GM18907 (cell line): ENCODE results near the gene MRPL58.
"Not testable (repeated sequence)": the region's sequence is repeated elsewhere in the genome, so short reads cannot be mapped to it uniquely, and the experiment has no call there.

Experiments
- ATAC-seq: cut with Tn5 transposase; IDR thresholded peaks from one replicate; pipeline ENCODE4 v1.9.1; 2021; ENCODE audit warnings: mild to moderate bottlenecking, moderate library complexity; ENCODE audit not compliant: unreplicated experiment

The MRPL58 gene

DNA sequence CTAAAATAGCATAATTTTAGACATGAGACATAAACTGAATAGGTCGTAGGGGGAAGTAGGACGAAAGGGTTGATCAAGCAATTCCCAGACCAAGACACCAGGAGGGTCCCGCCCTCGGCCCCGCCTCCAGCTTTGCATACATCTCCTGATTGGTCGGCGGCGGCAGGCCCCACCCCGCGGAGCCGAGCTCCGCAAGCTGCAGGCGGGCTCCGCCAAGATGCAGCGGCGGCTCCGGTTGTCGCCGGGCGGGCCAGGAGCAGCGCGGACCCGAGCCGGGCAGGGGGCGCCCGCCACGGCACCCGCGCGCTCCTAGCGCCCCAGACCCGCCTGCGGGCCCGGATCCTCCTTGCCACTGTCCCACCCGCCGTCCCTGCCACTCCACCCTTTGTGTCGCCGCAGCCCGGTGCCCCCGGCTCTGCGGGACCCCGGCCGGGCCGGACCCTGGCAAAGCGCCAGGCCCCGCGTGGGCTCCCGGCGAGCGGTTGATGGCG lies 25.0 kb upstream of the MRPL58 start, which contains the start of gene CDR2L:
Gene CDR2L (plus strand): TSS at position 215 of the 491 bp plus-strand sequence. CDS start 412 bp downstream, outside the sequence.
- peak; percentile 87 for ATAC-seq

DNA sequence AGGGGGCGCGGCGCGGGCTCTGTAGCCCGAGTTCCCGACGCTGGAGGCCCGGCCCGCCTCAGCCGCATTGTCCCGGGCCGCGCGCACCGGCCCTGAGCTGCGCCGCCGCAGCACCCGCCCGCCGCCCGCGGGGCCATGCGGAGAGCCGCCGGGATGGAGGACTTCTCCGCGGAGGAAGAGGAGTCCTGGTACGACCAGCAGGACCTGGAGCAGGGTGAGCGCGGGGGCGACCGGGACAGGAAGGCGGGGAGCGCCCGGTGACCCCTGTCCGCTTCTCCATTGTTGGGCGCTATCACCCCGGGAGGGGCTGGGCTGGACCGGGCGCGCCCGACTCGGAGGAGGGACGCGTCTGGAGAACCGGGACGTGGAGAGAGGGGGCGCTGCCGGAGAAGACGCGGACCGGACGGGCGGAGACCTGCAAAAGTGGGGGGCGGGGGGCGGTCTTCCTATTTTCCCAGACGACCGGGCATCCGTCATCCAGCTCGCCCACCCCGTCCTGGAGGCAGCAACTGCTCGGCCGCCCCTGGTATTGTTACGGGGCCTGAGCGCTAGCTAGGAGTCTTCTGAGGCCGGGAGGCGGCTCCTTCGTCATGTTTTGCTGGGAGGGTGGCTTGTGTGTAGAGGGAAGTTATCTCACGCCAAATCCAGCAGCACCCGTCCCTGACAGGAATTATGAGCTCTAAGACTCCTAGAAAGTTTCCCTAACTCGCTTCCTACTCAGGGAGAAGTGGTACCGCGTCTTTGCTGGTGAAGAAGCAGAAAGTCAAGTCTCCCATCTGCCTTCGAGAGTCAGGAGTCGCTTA lies 24.4 kb upstream of the MRPL58 start:
- peak; percentile 44 for ATAC-seq

DNA sequence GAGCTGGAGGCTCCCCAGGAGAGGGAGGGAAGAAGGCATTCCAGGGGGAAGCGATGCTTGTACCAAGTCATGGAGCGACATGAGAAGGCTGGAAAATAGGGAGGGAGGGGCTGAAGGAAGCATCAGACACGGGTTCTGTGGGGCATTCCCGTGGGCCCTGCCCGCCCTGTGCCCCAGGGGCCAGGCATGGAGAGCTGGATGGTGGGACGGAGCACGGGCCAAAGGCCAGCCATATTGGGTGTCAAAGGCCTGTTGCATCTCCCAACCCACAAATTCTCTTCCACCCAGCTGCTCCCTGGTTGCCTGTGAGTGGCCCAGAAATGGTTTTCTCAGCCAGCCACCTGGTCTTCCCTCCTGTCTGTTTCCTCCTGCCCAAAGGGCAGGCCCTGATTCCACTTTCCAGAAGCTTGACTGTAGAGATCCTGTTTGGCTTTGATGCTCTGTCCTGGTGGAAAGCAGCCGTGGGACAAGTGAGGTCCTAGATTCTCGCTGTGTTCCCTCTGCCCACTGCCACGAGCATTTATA lies 21.8 kb upstream of the MRPL58 start:
- ATAC-seq, result no peak

DNA sequence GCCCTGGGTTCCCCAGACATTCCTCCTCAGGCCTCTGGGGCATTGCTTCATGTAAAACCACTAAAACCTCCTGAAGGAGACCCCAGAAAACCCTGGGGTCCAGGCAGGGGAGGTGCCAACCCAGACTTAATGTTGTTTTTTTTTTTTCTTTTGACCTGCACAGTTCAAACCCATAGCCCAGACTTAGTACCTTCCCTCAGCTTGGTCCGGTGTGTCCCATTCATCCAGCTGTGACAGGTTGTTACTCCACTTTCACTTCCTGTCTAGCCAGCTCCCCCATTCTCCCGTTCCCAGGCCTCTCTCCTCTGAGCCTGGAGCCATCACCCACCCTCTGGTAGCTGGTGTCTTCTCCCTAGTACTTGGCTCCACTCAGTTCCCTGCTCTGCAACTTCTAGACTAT lies 20.2 kb upstream of the MRPL58 start:
- no peak for ATAC-seq

DNA sequence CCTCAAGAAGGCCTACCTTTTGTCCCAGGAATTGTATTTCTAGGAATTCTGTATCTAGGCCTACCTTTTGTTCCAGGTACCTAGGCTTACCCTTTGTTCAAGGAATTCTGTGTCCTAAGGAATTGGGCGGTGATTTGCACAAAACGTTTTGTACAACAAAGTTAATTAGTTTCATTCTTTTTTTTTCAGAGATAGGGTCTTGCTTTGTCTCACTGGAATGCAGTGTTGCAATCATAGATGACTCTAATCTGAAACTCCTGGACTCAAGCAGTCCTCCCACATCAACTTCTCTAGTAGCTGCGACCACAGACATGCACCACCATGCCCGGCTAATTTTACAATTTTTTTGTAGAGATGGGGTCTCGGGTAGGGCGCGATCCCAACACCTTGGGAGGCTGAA lies 18.0 kb upstream of the MRPL58 start:
- no peak for ATAC-seq

DNA sequence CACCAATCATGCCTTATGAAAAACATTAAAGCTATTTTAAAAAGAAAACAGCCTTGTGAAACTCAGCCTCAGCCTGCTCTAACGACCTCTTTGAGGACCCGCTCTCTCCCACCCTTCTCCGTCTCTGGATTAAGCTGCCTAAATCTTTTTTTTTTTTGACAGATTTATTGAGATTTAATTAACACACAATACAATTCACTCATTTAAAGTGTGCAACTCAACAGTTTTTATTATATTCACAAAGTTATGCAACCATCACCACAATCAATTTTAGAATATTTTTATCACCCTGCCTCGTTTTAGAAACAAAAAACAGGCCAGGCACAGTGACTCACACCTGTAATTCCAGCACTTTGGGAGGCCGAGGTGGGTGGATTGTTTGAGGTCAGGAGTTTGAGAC lies 16.6 kb upstream of the MRPL58 start:
- no peak for ATAC-seq

DNA sequence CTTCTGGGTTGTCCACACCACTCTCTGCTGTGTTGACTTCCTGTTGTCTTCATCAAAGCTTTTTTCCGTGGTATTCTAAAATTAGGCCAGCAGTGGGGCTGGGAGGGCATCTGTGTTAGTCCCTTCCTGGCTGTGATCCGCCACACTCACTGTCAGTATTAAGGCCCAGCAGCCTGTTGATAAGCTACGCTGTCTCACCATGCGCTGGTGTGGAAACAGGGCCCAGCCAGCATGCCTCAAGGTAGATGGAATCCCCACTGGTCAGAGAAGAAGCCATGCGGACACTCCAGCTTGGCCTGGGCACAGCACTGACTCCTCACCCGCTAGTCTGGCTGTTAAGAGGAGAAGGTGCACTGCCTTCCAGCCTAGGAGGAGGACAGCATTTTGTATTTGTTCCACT lies 13.7 kb upstream of the MRPL58 start:
- no peak for ATAC-seq

DNA sequence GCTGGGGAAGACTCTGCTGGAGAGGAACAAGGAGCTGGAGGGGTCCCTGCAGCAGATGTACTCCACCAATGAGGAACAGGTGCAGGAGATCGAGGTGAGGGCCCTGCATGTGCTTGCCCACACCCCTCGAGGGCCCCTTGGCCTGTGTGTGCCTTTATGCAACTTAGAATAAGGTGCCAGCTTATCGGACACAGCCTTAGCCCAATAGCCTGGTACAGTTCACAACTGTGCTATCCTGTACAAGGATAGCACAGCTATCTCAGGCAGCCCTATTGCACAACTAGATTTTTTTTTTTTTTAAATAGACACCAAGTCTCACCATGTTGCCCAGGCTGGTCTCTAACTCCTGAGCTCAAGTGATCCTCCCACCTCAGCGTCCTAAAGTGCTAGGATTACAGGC lies 12.9 kb upstream of the MRPL58 start:
- no peak for ATAC-seq

DNA sequence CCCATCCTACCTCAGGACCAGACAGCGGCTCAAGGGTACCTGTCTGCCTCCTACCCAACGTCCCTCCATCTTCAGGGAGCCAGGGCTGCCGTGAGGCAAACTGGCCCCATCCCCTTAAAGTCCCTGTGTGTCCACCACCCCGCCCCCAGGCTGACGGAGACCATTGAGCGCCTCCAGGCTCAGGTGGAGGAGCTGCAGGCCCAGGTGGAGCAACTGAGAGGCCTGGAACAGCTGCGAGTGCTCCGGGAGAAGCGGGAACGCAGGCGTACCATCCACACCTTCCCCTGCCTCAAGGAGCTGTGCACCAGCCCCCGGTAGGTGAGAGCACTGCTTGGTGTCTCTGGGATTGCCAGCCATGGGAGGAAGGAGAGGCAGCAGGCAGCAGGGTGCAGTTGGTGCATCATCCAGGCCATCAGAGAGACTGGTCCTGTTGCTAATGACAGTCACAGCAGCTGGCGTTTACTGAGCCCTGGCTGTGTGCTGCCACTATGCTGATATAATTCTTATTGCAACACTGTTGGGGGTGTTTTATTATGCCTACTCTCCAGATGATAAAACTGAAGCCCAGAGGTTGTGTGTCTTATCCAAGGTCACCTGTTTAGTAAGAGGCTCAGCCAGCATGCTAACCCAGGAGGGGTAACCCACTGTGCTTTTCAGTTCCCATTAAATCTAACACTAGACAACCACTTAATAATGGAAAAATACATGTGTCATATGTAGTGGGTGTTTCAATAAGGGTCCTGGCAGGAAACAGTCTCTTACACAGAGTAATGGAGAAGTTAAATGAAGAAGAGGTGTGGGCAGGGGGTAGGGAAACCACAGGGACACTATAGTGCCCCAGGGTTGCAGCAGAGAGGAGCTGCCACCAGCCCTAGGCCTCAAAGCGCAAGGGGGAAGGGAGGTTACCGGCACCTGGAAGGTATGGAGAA lies 10.3 kb upstream of the MRPL58 start:
- no peak for ATAC-seq

DNA sequence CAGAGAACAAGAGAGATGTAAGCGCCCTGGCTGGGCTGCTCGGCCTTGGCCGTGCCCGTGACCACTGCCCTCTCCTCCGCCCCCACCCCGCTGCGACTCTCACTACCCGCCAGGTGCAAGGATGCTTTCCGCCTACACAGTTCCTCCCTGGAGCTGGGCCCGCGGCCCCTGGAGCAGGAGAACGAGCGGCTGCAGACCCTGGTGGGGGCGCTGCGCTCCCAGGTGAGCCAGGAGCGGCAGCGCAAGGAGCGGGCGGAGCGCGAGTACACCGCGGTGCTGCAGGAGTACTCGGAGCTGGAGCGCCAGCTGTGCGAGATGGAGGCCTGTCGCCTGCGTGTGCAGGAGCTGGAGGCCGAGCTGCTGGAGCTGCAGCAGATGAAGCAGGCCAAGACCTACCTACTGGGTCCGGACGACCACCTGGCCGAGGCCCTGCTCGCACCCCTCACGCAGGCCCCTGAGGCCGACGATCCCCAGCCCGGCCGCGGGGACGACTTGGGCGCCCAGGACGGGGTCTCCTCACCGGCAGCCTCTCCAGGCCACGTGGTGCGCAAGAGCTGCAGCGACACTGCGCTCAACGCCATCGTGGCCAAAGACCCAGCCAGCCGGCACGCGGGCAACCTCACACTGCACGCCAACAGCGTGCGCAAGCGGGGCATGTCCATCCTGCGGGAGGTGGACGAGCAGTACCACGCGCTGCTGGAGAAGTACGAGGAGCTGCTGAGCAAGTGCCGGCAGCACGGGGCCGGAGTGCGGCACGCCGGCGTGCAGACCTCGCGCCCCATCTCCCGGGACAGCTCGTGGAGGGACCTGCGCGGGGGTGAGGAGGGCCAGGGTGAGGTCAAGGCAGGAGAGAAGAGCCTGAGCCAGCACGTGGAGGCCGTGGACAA lies 9.2 kb upstream of the MRPL58 start:
- no peak for ATAC-seq

DNA sequence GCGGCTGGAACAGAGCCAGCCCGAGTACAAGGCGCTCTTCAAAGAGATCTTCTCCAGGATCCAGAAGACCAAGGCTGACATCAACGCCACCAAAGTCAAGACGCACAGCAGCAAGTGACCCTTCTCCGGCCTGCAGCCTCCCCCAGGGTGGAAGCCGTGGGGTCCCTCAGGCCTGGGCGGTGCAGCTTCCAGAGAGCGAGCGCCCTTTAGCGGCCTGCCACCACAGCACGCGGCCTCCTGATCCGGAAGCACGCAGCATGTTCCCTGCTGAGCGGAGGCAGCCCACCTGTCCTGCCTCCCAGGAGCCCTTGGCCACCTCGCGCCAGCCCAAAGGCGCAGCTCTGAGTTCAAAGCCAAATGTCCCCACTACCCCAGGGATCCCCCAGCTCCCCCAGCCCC lies 8.5 kb upstream of the MRPL58 start:
- ATAC-seq, result no peak

DNA sequence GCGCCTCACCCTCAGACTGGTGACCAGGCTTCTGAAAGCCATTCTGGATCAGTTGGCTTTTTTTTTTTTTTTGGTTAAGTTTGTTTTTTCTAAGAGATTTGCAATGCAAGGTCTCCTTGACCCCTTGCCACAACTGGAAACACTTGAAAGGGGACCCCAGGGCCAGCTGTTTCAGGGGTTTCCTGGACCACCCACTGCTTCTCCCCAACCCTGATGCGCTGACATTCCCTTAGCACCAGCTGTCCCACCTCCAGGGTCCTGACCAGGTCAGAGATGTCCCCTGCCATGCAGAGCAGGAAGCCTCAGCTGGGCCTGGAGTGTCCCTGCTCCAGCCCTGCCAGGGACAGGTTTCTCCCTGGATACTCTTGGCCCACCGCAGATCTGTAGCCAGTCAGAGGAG lies 8.1 kb upstream of the MRPL58 start:
- no peak for ATAC-seq

DNA sequence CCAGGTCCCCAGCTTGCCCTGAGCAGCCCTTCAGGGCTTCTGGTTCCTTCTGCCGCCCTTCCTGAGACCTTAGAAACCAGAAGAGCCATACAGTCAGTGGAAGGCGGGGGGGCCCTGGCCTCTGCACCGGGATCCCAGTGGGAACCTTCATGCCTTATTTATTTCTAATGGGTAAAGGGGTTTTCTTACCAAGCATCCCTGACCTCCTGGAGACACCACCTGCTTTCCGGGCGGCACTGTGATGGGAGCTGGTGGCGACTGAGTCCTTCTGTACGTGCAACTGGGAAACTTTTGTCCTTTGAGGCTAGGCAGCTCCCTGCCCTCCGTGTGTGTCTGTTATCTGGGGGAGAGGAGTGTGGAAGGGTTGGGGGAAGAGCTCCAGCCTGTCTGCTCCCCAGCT lies 7.2 kb upstream of the MRPL58 start:
- no peak for ATAC-seq

DNA sequence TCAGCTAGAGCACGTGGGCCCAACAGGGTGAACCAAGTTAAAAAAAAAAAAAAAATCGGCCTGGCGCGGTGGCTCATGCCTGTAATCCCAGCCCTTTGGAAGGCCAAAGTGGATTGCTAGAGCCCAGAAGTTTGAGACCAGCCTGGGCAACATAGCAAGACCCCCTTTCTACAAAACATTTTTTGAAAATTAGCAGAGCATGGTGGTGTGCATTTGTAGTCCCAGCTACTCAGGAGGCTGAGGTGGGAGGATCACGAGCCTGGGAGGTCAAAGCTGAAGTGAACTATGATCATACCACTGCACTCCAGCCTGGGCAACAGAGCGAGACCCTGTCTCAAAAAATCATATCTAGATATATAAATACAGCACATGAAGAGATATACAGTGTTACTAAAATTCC lies 6.4 kb upstream of the MRPL58 start:
- ATAC-seq, result not testable (repeated sequence)

DNA sequence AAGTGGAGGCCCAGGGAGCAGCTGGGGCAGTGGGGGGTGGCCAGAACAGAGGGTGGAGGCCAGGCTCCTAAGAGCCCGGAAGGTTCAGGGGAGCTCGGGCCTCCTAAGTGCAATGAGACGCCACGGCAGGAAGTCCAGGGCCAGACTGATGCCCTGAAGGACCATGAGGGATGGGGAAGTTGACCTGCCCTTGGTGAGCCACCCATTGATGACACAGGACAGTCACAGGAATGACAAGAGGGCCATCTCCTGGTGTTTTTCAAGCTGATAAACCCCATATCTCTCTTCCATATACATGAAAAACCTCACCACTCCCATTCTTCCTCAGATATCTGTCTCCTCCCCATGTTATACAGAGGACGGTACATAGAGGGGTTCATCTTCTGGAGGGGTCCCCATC lies 5.8 kb upstream of the MRPL58 start:
- no peak for ATAC-seq

DNA sequence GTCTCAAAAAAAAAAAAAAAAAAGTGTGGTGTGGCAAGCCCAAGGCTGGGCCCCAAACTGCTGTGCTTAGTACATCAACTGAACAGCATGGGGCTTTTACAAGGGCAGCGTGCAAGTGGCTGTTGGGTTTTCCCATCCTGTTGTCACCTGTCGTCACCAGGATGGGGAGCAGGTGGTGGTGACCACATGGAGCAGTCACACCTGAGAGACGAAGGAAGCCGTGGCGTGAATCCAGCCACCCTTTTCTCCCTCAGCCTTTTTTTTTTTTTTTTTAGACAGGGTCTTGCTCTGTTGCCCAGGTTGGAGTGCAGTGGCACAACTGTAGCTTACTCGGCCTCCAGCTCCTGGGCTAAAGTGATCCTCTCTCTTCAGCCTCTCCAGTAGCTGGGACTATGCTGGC lies 4.1 kb upstream of the MRPL58 start:
- no peak for ATAC-seq

DNA sequence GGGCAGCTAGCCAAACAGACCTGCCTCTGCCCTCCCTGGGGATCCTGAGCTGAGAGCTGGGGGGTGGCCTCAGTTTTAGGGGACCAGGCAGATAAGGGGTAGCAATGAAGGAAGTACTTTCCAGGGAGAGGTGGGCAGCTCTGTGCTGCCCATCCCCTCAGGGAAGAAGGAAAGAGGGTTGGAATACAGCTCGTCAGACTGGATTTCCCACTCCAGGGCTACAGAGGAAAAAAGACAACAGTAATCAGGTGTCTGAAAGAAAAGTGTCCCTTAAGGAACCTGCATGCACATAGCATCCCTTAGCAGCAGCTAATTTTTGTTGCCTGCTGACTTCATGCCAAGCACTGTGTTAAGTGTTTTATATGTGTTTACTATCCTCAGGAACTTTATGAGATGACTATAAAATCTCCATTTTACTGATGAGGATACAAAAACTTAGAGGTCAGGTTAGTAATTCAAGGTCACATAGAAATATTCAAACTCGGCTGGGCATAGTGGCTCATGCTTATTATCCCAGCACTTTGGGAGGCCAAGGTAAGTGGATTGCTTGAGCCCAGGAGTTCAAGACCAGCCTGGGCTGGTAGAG lies 3.2 kb upstream of the MRPL58 start:
- no peak for ATAC-seq

DNA sequence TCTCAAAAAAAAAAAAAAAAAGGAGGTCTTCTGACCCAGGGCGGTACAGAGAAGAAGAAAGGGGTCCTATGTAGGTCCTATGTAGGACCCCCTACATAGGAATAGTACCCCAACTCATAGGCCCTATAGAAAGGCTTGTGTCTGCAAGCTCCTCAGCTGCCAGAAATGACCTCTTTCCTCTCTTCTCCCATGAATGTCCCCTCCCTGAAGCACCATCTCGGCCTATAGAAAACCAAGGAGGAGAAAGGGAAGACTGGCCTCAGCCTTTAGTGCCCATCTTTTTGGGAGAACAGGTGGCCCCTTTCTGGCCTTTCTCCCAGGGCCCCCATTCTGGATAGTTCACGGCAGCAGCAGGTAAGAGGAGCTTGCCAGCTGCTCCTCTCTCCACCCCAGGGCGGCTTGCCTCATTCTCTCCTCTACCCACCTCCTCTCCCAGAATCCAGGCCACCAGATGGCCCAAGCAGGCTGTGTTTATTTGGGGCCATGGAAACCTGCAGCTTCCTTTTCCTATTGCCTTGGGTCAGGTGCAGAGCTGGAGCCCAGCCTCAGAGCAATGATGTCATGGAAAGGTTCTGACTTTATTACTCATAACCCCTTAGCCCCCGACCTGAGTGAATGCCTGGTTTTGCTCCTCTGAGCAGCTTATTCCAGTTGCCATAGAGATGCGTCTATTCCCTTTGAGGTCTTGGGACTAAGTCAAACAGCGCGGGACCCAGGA lies 1.6 kb upstream of the MRPL58 start:
- no peak for ATAC-seq

DNA sequence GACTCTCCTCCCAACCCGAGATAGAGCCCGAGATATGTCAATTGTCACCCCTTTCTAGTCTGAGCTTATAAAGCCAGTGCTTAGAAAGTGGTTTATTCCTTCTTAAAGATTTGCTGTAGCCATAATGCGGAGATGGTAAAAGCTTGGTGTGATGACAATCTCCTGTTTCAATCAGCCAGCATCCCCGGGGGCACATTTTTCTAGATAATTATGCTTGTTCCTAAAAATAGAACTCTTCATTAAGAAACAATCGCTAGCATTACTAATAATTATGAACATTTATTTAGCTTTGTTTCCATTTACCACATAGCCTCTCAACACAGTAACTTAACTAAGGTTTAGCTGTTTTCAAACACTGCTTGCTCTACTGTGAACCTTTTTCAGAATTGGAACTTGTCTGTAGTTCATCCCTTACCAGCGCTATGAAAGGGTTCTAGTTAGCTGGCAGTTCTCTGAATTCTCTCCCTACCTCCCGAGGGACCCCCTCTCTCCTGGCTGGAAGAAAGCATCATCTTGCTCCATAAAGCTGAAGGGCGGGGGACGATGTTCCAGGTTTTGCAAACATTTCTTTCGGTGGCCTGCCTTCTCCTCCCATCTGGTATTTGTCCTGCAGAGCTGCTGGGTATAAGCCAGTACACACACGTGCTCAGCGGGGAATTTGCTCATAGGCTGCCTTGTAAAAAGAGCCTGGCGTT lies 922 bp upstream of the MRPL58 start:
- ATAC-seq, result no peak
